K562 (cell line): ENCODE data around the gene SH3D21. TPM values are rescaled to one million over a fixed set of nuclear protein-coding genes. Genes with fewer than 3 reads are reported as not detected.
A peak's percentile ranks its signal among the peaks of the same experiment; 100 is the strongest.

ENCODE experiments used
- ATAC-seq: fragments of 200-7000 bp; cut with Tn5 transposase; 3 replicates; pipeline ENCODE4 v1.9.1; 2020; ENCODE audit warnings: moderate library complexity
- BruUV-seq: library from RNA; stranded (reverse); fragments of 400-500 nt; replicated peaks from 2 replicates; lab custom pipeline; 2021; lab: Mats Ljungman, UMichigan
- CTCF ChIA-PET: fragments of 300-600 bp; formaldehyde crosslinking; extraction: SDS; loops from one replicate; lab custom pipeline; 2021; ENCODE audit warnings: low intra/inter-chr PET ratio; lab: Yijun Ruan, JAX
- POLR2A ChIA-PET: fragments of 300-600, 350-650 bp; sonication (Branson Sonifier 250); formaldehyde crosslinking; extraction: SDS; loops from one replicate; lab custom pipeline; 2021; ENCODE audit warnings: antibody characterized with exemption, inconsistent platforms; lab: Yijun Ruan, JAX
- DNase-seq, 4 experiments: peaks; one replicate each; pipeline versions ENCODE4 v3.0.0 to v3.0.0-alpha.2; 2011 to 2018; ENCODE audit warnings: low spot score in 3 of 4, mixed read lengths in 3 of 4; ENCODE audit errors: extremely low read depth in 1 of 4
- FAIRE-seq: peaks from 2 replicates; lab custom pipeline; 2011; peaks lifted over from hg19 to GRCh38; lab: Jason Lieb, UNC
- H2AFZ ChIP-seq: 2 replicates; pipeline ENCODE4 v1.6.0; 2011; ENCODE audit warnings: low read depth, low read length, control low read depth, inconsistent platforms
- H3K27ac ChIP-seq: fragments of 200-600 bp; 3 replicates; pipeline ENCODE4 v1.8.0; 2011; ENCODE audit warnings: low read depth, mild to moderate bottlenecking, control low read depth, inconsistent platforms, low read length, moderate library complexity, mixed read lengths; ENCODE audit errors: extremely low read depth
- H3K27me3 ChIP-seq, 2 experiments: fragments of 300-600 bp in 1 of 2; 2 replicates in 1 of 2; 3 replicates in 1 of 2; pipeline versions ENCODE4 v1.6.0 to v1.8.0; 2011; ENCODE audit warnings: inconsistent platforms in 2 of 2, low read length in 2 of 2, mild to moderate bottlenecking in 1 of 2, mixed read lengths in 1 of 2, moderate library complexity in 1 of 2; ENCODE audit not compliant: control insufficient read depth in 2 of 2, insufficient read depth in 2 of 2
- H3K36me3 ChIP-seq: fragments of 300-600 bp; 3 replicates; pipeline ENCODE4 v1.8.0; 2011; ENCODE audit warnings: mild to moderate bottlenecking, low read length, inconsistent platforms; ENCODE audit not compliant: control insufficient read depth, insufficient read depth
- H3K4me1 ChIP-seq, 2 experiments: fragments of 200-600 bp in 1 of 2; replicated peaks in 1 of 2; 2 replicates in 1 of 2; 3 replicates in 1 of 2; pipeline versions ENCODE4 v1.5.1 to v1.8.0; 2011; ENCODE audit warnings: inconsistent platforms in 2 of 2, low read length in 2 of 2, mild to moderate bottlenecking in 1 of 2, mixed read lengths in 1 of 2, moderate library complexity in 1 of 2; ENCODE audit not compliant: control insufficient read depth in 2 of 2, insufficient read depth in 2 of 2
- H3K4me2 ChIP-seq: 2 replicates; pipeline ENCODE4 v1.6.1; 2011; ENCODE audit warnings: low read length, control low read depth, inconsistent platforms, mixed read lengths; ENCODE audit not compliant: insufficient read depth
- H3K4me3 ChIP-seq: fragments of 200-600 bp; sonication (generic), shearing (Covaris generic); 2 replicates; pipeline ENCODE4 v1.5.1; 2016; ENCODE audit warnings: control low read depth, inconsistent platforms
- H3K79me2 ChIP-seq: fragments of 200-600 bp; 3 replicates; pipeline ENCODE4 v1.8.0; 2011; ENCODE audit warnings: low read length, inconsistent platforms; ENCODE audit not compliant: control insufficient read depth, insufficient read depth
- H3K9ac ChIP-seq, 2 experiments: 2 replicates each; pipeline versions ENCODE4 v1.6.0 to v1.6.1; 2011; ENCODE audit warnings: low read depth in 2 of 2, low read length in 2 of 2, control low read depth in 1 of 2, inconsistent platforms in 1 of 2, mild to moderate bottlenecking in 1 of 2, mixed read lengths in 1 of 2; ENCODE audit not compliant: insufficient read depth in 1 of 2
- H3K9me1 ChIP-seq: one replicate; pipeline ENCODE4 v1.6.0; 2011; ENCODE audit warnings: inconsistent platforms, mild to moderate bottlenecking, low read length, moderate library complexity; ENCODE audit not compliant: control insufficient read depth, insufficient read depth
- H3K9me3 ChIP-seq: replicated peaks from 2 replicates; pipeline ENCODE4 v1.5.1; 2011; ENCODE audit warnings: low read depth, low read length, inconsistent platforms; ENCODE audit not compliant: control insufficient read depth, insufficient read depth
- H4K20me1 ChIP-seq: replicated peaks from 2 replicates; pipeline ENCODE4 v1.6.1; 2011; ENCODE audit warnings: low read length, inconsistent platforms, mixed read lengths; ENCODE audit not compliant: control insufficient read depth, insufficient read depth
- ARID2 ChIP-seq: fragments of 450-650 bp; IDR thresholded peaks from 2 replicates; pipeline ENCODE4 v1.6.1; 2017; ENCODE audit warnings: antibody characterized with exemption, mild to moderate bottlenecking
- BRF1 ChIP-seq: IDR thresholded peaks from 3 replicates; pipeline ENCODE4 v1.6.1; 2011; ENCODE audit warnings: borderline replicate concordance, mild to moderate bottlenecking; ENCODE audit not compliant: insufficient read length; ENCODE audit errors: extremely low read depth
- MYBL2 ChIP-seq, 2 experiments: fragments of 450-650 bp in 1 of 2; sonication (generic) in 1 of 2; formaldehyde crosslinking in 1 of 2; IDR thresholded peaks; 2 replicates each; pipeline versions ENCODE4 v1.6.1 to v1.8.1; 2017 to 2022; ENCODE audit warnings: borderline replicate concordance in 1 of 2, inconsistent platforms in 1 of 2, low read depth in 1 of 2, mild to moderate bottlenecking in 1 of 2, missing genetic modification reagents in 1 of 2, moderate library complexity in 1 of 2
- POLR2G ChIP-seq: fragments of 200-400 bp; formaldehyde crosslinking; IDR thresholded peaks from 2 replicates; pipeline ENCODE4 v1.6.1; 2017; ENCODE audit warnings: low read depth, mild to moderate bottlenecking, antibody characterized with exemption, low read length, moderate library complexity
- RBM22 ChIP-seq: fragments of 200-400 bp; formaldehyde crosslinking; IDR thresholded peaks from 2 replicates; pipeline ENCODE4 v1.6.1; 2018; ENCODE audit warnings: low read length, low read depth; ENCODE audit not compliant: poor library complexity, severe bottlenecking
- WGBS: fragments of 100-300 bp; shearing (Covaris generic); methylation state at CpG from one replicate; pipeline ENCODE4 v1.1.6; 2016; ENCODE audit warnings: low coverage, mixed read lengths; ENCODE audit not compliant: insufficient coverage; ENCODE audit errors: missing lambda C conversion rate; 5-methylcytosine and 5-hydroxymethylcytosine counted together
- in situ Hi-C: fragments of 300-500 bp; cut with MboI; formaldehyde crosslinking; loops from 4 replicates; pipeline ENCODE4 v1.15.0; 2018; ENCODE audit warnings: inconsistent platforms, mixed read lengths
- intact Hi-C: fragments of 100-400 bp; cut with micrococcal nuclease; formaldehyde crosslinking; loops from 2 replicates; pipeline ENCODE4 v1.14.2; 2022
- polyA plus RNA-seq, 8 experiments: library from polyadenylated mRNA; depleted of rRNA in 4 of 8; stranded (reverse) in 5 of 8; unstranded in 3 of 8; fragments of >200 nt; fragmentation: Nextera tagmentation in 2 of 8; fragmentation: Illumina TruSeq in 1 of 8; extraction: Ambion mirVana in 2 of 8; extraction: Trizol in 1 of 8; gene quantifications; 2 replicates each; pipeline versions ENCODE4 v1.2.1 to v1.2.3, GENCODE V29; 2011 to 2014; ENCODE audit warnings: inconsistent platforms in 1 of 8, missing spikeins in 1 of 8
- total RNA-seq, 7 experiments: library from RNA; depleted of rRNA in 6 of 7; stranded (reverse); fragments of >200 nt in 6 of 7; fragmentation: Illumina TruSeq in 2 of 7; extraction: Trizol in 2 of 7; gene quantifications; 2 replicates each; pipeline versions ENCODE4 v1.2.1 to v1.2.3, GENCODE V29; 2011 to 2021; ENCODE audit warnings: low replicate concordance in 1 of 7
- TF ChIP-seq, protein P1 (sequence below): fragments of 450-650 bp; formaldehyde crosslinking; IDR thresholded peaks from 2 replicates; pipeline ENCODE4 v1.4.0; 2022; ENCODE audit warnings: mild to moderate bottlenecking, moderate library complexity

SH3D21 gene
- total and polyA plus RNA-seq, 9 of the 15 experiments (the other 6 are each of a cell fraction or from before 2014, with no cell fraction given) = 0.01 to 4.7 (median 1.8) TPM

DNA sequence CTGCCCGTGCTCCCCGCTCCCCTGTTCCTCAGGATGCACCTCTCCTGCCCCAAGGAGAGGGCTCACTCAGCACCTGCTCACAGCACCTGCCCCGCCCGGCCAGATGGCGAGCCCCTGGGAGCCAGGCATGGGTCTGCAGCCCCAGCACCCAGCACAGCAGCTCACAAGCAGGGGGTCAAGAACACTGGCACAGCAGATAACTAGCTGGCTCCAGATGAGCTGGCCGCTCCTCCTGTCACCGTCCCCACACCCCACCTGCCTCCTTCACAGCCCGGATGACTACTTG, 38.2 kb downstream of the SH3D21 start:
- 94% methylated on average over 8 of the region's 8 CpGs for WGBS
- ChIA-PET POLR2A (interaction anchor here (1.1 kb wide), 1 partner anchor 18 kb away, joined by 4 read pairs; no protein-coding TSS in a partner anchor), CTCF (interaction anchor here (1.1 kb wide), 1 partner anchor 77 kb away, joined by 3 read pairs; no protein-coding TSS in a partner anchor)
- no peaks in the 10 kb centered on the region for H3K9me3 ChIP-seq
- H3K27ac ChIP-seq = no peak overlapping the region
- peak; percentile 12 for TF ChIP-seq RBM22
- TF ChIP-seq ARID2 = no peak
- peak; percentile 62 for TF ChIP-seq POLR2G
- peaks cover 13% of the 10 kb centered on the region; the same call in 1 of the 2 replicates for H4K20me1 ChIP-seq
- H3K9ac ChIP-seq = peak overlapping the region in 1 of 2 experiments; percentile 26; a peak in 1 of 4 replicates
- H3K4me3 ChIP-seq = no peak overlapping the region
- H3K9me1 ChIP-seq = peaks cover 5% of the 10 kb centered on the region
- no peak overlapping the region for H3K4me2 ChIP-seq
- intact Hi-C loops (no loop called here), in situ Hi-C loops (no loop called here)
- DNase-seq (no peak), FAIRE-seq (no peak), ATAC-seq (no peak)
- no TSS peak for BruUV-seq
- H2AFZ ChIP-seq = no peak overlapping the region
- peaks cover 94% of the 10 kb centered on the region; the same call in 2 of the 3 replicates for H3K36me3 ChIP-seq
- H3K4me1 ChIP-seq = peaks cover 5 to 41% of the 10 kb centered on the region in 2 experiments; a peak in 4 of 5 replicates
- H3K27me3 ChIP-seq = no peaks in the 10 kb centered on the region
- H3K79me2 ChIP-seq = no peaks in the 10 kb centered on the region

DNA sequence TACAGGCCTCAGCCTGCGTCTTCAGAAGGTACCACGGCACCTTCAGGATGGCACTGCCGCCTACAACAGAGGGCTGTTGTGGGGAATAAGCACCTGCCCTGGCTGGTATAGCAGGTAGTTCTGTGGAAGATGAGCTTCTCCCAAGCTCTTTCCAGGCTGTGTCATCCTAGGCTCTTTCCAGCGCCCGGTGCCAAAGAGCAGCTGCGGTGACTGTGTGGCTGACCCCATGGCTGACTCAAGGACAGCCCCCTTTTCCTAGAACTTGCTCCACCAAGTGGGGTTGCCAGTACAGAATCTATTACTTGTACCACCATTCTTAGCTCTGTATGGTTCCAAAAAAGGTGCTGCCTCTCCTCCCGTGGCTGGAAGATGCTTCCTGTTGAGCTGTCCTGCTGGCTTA, 39.2 kb downstream of the SH3D21 start:
- no peak for FAIRE-seq
- 91% methylated on average over 7 of the region's 7 CpGs for WGBS
- BruUV-seq = no TSS peak
- no peak overlapping the region for H3K27ac ChIP-seq
- no peaks in the 10 kb centered on the region for H3K9me3 ChIP-seq
- no peak for DNase-seq
- TF ChIP-seq, protein P1, sequence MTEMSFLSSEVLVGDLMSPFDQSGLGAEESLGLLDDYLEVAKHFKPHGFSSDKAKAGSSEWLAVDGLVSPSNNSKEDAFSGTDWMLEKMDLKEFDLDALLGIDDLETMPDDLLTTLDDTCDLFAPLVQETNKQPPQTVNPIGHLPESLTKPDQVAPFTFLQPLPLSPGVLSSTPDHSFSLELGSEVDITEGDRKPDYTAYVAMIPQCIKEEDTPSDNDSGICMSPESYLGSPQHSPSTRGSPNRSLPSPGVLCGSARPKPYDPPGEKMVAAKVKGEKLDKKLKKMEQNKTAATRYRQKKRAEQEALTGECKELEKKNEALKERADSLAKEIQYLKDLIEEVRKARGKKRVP (CRISPR knock-in tag) = no peak
- no peak for TF ChIP-seq MYBL2 (IDR thresholded peaks at IDR 0.05; ENCODE audit: low read depth)
- 0 out of 2 replicates have a peak, but pooled peaks have one; percentile 44 for TF ChIP-seq MYBL2 (CRISPR knock-in tag; IDR thresholded peaks at IDR 0.05; ENCODE audit: borderline replicate concordance)
- no peak for TF ChIP-seq BRF1
- H3K27me3 ChIP-seq = no peaks in the 10 kb centered on the region
- in situ Hi-C loops (loop anchor here (5.0 kb wide), 1 partner anchor 77 kb away; no protein-coding TSS in a partner anchor), intact Hi-C loops (no loop called here)
- peaks cover 92% of the 10 kb centered on the region; the same call in 2 of the 3 replicates for H3K36me3 ChIP-seq
- H4K20me1 ChIP-seq = peaks cover 13% of the 10 kb centered on the region; the same call in 1 of the 2 replicates
- POLR2A ChIA-PET = interaction anchor here (0.6 to 1.2 kb wide), 5 partner anchors 11 to 172 kb away, joined by 3 to 5 read pairs (median 4); no protein-coding TSS in a partner anchor
- H3K9me1 ChIP-seq = peaks cover 5% of the 10 kb centered on the region
- CTCF ChIA-PET = interaction anchor here (1.1 kb wide), 1 partner anchor 76 kb away, joined by 3 read pairs; no protein-coding TSS in a partner anchor
- H3K9ac ChIP-seq = no peak overlapping the region
- H3K4me1 ChIP-seq = peaks cover 5 to 37% of the 10 kb centered on the region in 2 experiments; a peak in 4 of 5 replicates
- ATAC-seq = no peak
- H3K79me2 ChIP-seq = no peaks in the 10 kb centered on the region
- no peak overlapping the region for H2AFZ ChIP-seq
- H3K4me3 ChIP-seq = no peak overlapping the region
- H3K4me2 ChIP-seq = no peak overlapping the region
